Transverse colon (tissue), 4 donors: ENCODE data around the gene SERPINB6. TPM values are rescaled to one million over a fixed set of nuclear protein-coding genes. Genes with fewer than 3 reads are reported as not detected.

Experiments
- DNase-seq: peaks from one replicate; pipeline ENCODE4 v3.0.0-alpha.2; 2019
- H3K27ac ChIP-seq, 4 donors: fragments of 200-600 bp; sonication (generic); 2 replicates each; pipeline ENCODE4 v1.5.1; 2016 to 2018; ENCODE audit warnings: inconsistent platforms in 4 of 4
- H3K27me3 ChIP-seq: fragments of 200-600 bp; sonication (generic); 2 replicates; pipeline ENCODE4 v1.5.1; 2017; ENCODE audit warnings: inconsistent platforms
- H3K36me3 ChIP-seq, 4 donors: fragments of 200-600 bp; sonication (generic); 2 replicates each; pipeline ENCODE4 v1.5.1; 2017 to 2019; ENCODE audit warnings: inconsistent platforms in 4 of 4
- H3K4me1 ChIP-seq, 4 donors: fragments of 200-600 bp; sonication (generic); 2 replicates each; pipeline ENCODE4 v1.5.1; 2017 to 2020; ENCODE audit warnings: inconsistent platforms in 4 of 4
- H3K4me3 ChIP-seq, 4 donors: fragments of 200-600 bp; sonication (generic); 1 replicate in 1 of 4; 2 replicates in 3 of 4; pipeline versions ENCODE4 v1.5.1 to v1.6.1; 2017 to 2019; ENCODE audit warnings: inconsistent platforms in 4 of 4
- H3K9me3 ChIP-seq, 2 donors: fragments of 200-600 bp; sonication (generic); 2 replicates each; pipeline ENCODE4 v1.5.1; 2017 to 2019; ENCODE audit warnings: inconsistent platforms in 2 of 2
- EP300 ChIP-seq: sonication (generic); formaldehyde crosslinking; IDR thresholded peaks from one replicate; pipeline ENCODE4 v1.6.1; 2017; ENCODE audit warnings: antibody characterized with exemption, low read depth
- POLR2A ChIP-seq: fragments of 450-650 bp; IDR thresholded peaks from one replicate; pipeline ENCODE4 v1.6.1; 2016; ENCODE audit warnings: antibody characterized with exemption, mild to moderate bottlenecking, moderate library complexity
- POLR2AphosphoS5 ChIP-seq, 3 donors: sonication (generic); formaldehyde crosslinking; IDR thresholded peaks; one replicate each; pipeline ENCODE4 v1.6.1; 2016; ENCODE audit warnings: antibody characterized with exemption in 3 of 3
- WGBS, 2 donors: methylation state at CpG; one replicate each; pipeline ENCODE4 v1.1.5; 2018; ENCODE audit warnings: low coverage in 1 of 2; 5-methylcytosine and 5-hydroxymethylcytosine counted together
- in situ Hi-C, 4 donors: fragments of 200-750 bp; cut with MboI; loops; one replicate each; pipeline versions ENCODE4 v1.15.0 to v1.15.1; 2017; ENCODE audit warnings: low sequenced_read_pairs in 3 of 4, low pct_ligation_motif_present in 1 of 4, low pct_unique_long_range_greater_than_20kb in 1 of 4
- intact Hi-C: fragments of 100-400 bp; cut with DNase I; formaldehyde crosslinking; loops from one replicate; pipeline ENCODE4 v1.15.1; 2023; ENCODE audit warnings: low total_unique reads
- total RNA-seq, 4 donors: library from RNA; depleted of rRNA; stranded (reverse); fragments of >200 nt; gene quantifications; one replicate each; pipeline ENCODE4 v1.1.0, GENCODE V29; 2016
- TF ChIP-seq, protein P1 (sequence below), 5 experiments: fragments of 200-600 bp in 3 of 5; fragments of 450-650 bp in 2 of 5; sonication (generic) in 3 of 5; IDR thresholded peaks; 1 replicate in 2 of 5; 2 replicates in 3 of 5; pipeline ENCODE4 v1.5.1; 2016 to 2017; ENCODE audit warnings: antibody characterized with exemption in 5 of 5, inconsistent platforms in 3 of 5, mild to moderate bottlenecking in 2 of 5, moderate library complexity in 1 of 5

Gene SERPINB6
- 100 to 1,000 TPM; 134 to 276 (median 170) TPM for total RNA-seq

DNA sequence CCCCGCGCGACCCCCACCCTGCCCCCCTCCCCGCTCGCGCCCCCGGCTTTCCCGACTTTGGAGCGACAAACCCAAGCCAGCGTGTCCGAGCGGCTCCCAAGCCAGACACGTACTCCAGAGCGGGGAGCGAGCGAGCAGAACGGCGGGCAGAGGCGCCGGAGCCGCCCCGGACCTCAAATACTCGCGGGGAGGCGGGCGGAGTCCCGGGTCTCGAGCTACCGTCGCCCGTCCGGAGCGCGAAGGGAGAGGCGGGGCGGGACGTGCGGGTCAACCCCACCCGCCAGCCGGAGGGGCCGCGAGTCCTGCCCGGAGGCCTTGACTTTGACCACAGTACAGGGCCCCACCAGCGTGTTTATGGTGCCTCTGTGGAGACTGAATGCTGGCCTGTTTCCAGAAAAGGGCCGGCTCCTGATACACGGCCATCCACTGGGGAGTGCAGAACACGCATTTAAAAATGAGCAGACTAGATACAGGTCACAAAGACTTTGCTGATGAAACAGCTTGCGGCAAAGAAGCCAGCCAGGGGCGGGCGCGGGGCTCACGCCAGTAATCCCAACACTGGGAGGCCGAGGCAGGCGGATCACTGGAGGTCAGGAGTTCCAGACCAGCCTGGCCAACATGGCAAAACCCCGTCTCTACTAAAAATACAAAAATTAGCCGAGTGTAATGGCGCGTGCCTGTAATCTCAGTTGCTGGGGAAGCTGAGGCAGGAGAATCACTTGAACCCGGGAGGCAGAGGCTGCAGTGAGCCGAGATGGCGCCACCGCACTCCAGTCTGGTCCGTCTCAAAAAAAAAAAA lies at the start of gene SERPINB6:
Gene SERPINB6, minus strand, starts transcription at position 148 of the 799 bp plus-strand sequence. CDS start 12,235 bp downstream, outside the sequence.
- Histone ChIP-seq H3K4me1 (peaks cover 0 to 33% (median 15%) of the 10 kb centered on the region in 4 donors), H3K9me3 (no peaks in the 10 kb centered on the region), H3K36me3 (no peaks in the 10 kb centered on the region), H3K27ac (peak within 1 kb of the TSS; percentile 97 to 99 (median 98)), H3K4me3 (peak within 1 kb of the TSS; percentile 83 to 94 (median 92)), H3K27me3 (no peaks in the 10 kb centered on the region)
- 2 to 4% methylated on average over 10 to 31 of the region's 63 CpGs for WGBS, 2 donors
- TF ChIP-seq EP300 (no peak), POLR2AphosphoS5 (IDR thresholded peaks at IDR 0.05) (peak; percentile 49 to 75 (median 55)), POLR2A (peak; percentile 67)
- TF ChIP-seq, protein P1, sequence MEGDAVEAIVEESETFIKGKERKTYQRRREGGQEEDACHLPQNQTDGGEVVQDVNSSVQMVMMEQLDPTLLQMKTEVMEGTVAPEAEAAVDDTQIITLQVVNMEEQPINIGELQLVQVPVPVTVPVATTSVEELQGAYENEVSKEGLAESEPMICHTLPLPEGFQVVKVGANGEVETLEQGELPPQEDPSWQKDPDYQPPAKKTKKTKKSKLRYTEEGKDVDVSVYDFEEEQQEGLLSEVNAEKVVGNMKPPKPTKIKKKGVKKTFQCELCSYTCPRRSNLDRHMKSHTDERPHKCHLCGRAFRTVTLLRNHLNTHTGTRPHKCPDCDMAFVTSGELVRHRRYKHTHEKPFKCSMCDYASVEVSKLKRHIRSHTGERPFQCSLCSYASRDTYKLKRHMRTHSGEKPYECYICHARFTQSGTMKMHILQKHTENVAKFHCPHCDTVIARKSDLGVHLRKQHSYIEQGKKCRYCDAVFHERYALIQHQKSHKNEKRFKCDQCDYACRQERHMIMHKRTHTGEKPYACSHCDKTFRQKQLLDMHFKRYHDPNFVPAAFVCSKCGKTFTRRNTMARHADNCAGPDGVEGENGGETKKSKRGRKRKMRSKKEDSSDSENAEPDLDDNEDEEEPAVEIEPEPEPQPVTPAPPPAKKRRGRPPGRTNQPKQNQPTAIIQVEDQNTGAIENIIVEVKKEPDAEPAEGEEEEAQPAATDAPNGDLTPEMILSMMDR (IDR thresholded peaks at IDR 0.05), result no peak
- in situ Hi-C loops, result no loop called here
- intact Hi-C loops, result no loop called here
- peak; percentile 88 for DNase-seq

DNA sequence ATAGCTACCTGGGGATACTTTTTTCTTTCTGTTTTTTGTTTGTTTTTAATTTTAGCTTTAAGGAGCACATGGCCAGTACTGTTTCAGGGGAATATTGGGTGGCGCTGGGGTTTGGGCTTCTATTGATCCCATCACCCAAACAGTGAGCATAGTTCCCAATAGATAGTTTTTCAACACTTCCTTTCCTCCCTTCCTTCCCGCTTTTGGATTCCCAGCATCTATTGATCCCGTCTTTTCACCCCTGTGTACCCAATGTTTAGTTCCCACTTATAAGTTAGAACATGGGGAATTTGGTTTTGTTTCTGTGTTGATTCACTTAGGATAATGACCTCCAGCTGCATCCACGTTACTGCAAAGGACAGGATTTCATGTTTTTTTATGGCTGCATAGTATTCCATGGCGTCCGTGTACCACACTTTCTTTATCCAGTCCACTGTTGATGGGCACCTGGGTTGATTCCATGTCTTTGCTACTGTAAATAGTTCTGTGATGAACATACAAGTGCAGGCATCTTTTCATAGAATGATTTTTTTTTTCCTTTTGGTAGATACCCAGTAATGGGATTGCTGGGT lies 48.5 kb upstream of the SERPINB6 start:
- 91 to 95% methylated on average over 4 to 6 of the region's 6 CpGs for WGBS, 2 donors
- DNase-seq, result no peak
- no peak overlapping the region for H3K27ac ChIP-seq
- no peak overlapping the region for H3K4me3 ChIP-seq
- TF ChIP-seq, protein P1 (IDR thresholded peaks at IDR 0.05), result no peak
- TF ChIP-seq POLR2AphosphoS5 (IDR thresholded peaks at IDR 0.05) (no peak), EP300 (no peak), POLR2A (no peak)
- in situ Hi-C loops (no loop called here), intact Hi-C loops (no loop called here)
- H3K27me3 ChIP-seq, result no peaks in the 10 kb centered on the region
- H3K4me1 ChIP-seq, result peaks cover 9 to 45% (median 19%) of the 10 kb centered on the region in 4 donors
- H3K9me3 ChIP-seq, result no peaks in the 10 kb centered on the region
- H3K36me3 ChIP-seq, result no peaks in the 10 kb centered on the region

DNA sequence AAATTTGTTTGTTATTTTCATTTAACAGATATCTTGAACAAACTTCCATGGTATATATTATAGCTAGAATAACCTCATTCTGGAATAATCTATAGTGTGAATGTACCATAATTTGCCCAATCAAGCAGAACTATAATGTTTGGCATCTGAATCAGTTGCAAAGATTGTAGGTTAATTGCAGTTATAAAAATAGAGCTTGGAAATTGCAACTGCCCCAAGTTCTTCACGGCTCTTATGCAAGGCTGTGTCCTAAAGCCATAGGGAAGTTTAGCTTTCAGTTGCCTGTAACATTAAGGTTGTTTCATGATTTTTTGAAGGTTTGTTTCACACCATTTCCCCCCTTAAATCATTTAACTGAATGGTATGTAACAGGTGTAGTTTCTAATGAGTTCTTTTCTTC lies 47.7 kb upstream of the SERPINB6 start:
- no peaks in the 10 kb centered on the region for H3K27me3 ChIP-seq
- no peaks in the 10 kb centered on the region for H3K9me3 ChIP-seq
- H3K4me1 ChIP-seq, result peaks cover 2 to 37% (median 13%) of the 10 kb centered on the region in 4 donors
- no peak overlapping the region for H3K4me3 ChIP-seq
- no peak overlapping the region for H3K27ac ChIP-seq
- TF ChIP-seq EP300 (no peak), POLR2AphosphoS5 (IDR thresholded peaks at IDR 0.05) (no peak), POLR2A (no peak)
- TF ChIP-seq, protein P1 (IDR thresholded peaks at IDR 0.05), result no peak
- no peak for DNase-seq
- H3K36me3 ChIP-seq, result no peaks in the 10 kb centered on the region
- WGBS, 2 donors, result 14 to 47% methylated on average over 1 of the region's 1 CpG
- in situ Hi-C loops (no loop called here), intact Hi-C loops (no loop called here)

DNA sequence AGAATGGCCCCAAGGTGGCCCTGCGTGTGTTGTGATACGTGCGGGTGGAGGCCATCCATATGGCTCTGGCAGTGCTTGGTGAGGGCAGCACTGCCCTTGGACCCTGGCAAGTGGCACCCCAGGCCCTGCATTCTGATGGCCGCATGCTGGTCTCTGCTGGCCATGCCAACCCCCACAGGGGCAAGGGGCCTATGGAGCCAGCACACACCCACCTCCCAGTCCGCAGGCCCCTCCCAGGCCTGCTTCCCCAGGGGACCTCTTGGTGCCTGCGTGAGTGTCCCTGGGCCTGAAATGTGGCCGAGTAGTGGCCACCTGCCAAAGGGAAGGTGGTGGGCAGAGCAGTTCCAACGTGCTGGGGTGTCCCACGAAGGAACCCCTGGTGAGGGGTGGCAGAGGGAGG lies 45.9 kb upstream of the SERPINB6 start:
- intact Hi-C loops, result no loop called here
- Histone ChIP-seq H3K27ac (no peak overlapping the region), H3K4me3 (no peak overlapping the region), H3K27me3 (no peaks in the 10 kb centered on the region), H3K9me3 (no peaks in the 10 kb centered on the region), H3K4me1 (peaks cover 0 to 21% (median 9%) of the 10 kb centered on the region in 4 donors), H3K36me3 (no peaks in the 10 kb centered on the region)
- DNase-seq, result no peak
- TF ChIP-seq, protein P1 (IDR thresholded peaks at IDR 0.05), result no peak
- TF ChIP-seq POLR2AphosphoS5 (IDR thresholded peaks at IDR 0.05) (no peak), POLR2A (no peak), EP300 (no peak)
- 90 to 100% methylated on average over 2 to 8 of the region's 9 CpGs for WGBS, 2 donors
- in situ Hi-C loops, result no loop called here
